Aorta (tissue), 5 donors: Measurements from ENCODE around the gene WSB1. TPM values are rescaled to one million over a fixed set of nuclear protein-coding genes. Genes with fewer than 3 reads are reported as not detected.

Experiments used
- ATAC-seq: fragments of 200-7000 bp; cut with Tn5 transposase; one replicate; pipeline ENCODE4 v1.9.1; 2022; ENCODE audit warnings: moderate library complexity; ENCODE audit not compliant: low FRiP score
- DNase-seq, 2 donors: peaks; one replicate each; pipeline ENCODE4 v3.0.0-alpha.2; 2020
- H3K27ac ChIP-seq, 2 donors: one replicate each; pipeline ENCODE4 v1.5.1; 2013; ENCODE audit warnings: low read length in 2 of 2, mild to moderate bottlenecking in 2 of 2, moderate library complexity in 2 of 2, control low read depth in 1 of 2, inconsistent platforms in 1 of 2, low read depth in 1 of 2
- H3K27me3 ChIP-seq, 2 donors: one replicate each; pipeline ENCODE4 v1.6.1; 2013; ENCODE audit warnings: control low read depth in 1 of 2, low read length in 1 of 2, mild to moderate bottlenecking in 1 of 2, moderate library complexity in 1 of 2; ENCODE audit not compliant: insufficient read depth in 2 of 2, control insufficient read depth in 1 of 2
- H3K36me3 ChIP-seq, 2 donors: one replicate each; pipeline ENCODE4 v1.6.1; 2013; ENCODE audit warnings: control low read depth in 1 of 2, low read length in 1 of 2, mild to moderate bottlenecking in 1 of 2; ENCODE audit not compliant: insufficient read depth in 2 of 2, control insufficient read depth in 1 of 2
- H3K4me1 ChIP-seq, 2 donors: one replicate each; pipeline ENCODE4 v1.6.1; 2013; ENCODE audit warnings: low read length in 2 of 2, control low read depth in 1 of 2, mild to moderate bottlenecking in 1 of 2, moderate library complexity in 1 of 2; ENCODE audit not compliant: insufficient read depth in 2 of 2, control insufficient read depth in 1 of 2
- H3K4me3 ChIP-seq, 2 donors: one replicate each; pipeline ENCODE4 v1.5.1; 2013; ENCODE audit warnings: low read length in 2 of 2, control low read depth in 1 of 2, mild to moderate bottlenecking in 1 of 2
- H3K9me3 ChIP-seq: one replicate; pipeline ENCODE4 v1.6.1; 2013; ENCODE audit warnings: mild to moderate bottlenecking, low read length; ENCODE audit not compliant: control insufficient read depth
- WGBS, 2 donors: extraction: QIAGEN DNeasy Blood & Tissue Kit; methylation state at CpG; one replicate each; pipeline ENCODE4 v1.1.7; 2013; 5-methylcytosine and 5-hydroxymethylcytosine counted together
- intact Hi-C, 2 donors: fragments of 100-400 bp; cut with DNase I; formaldehyde crosslinking; loops; one replicate each; pipeline versions ENCODE4 v1.14.2 to v1.15.0; 2022
- polyA plus RNA-seq, 2 donors: library from polyadenylated mRNA; stranded (reverse); fragments of 200-250 nt; gene quantifications; one replicate each; pipeline ENCODE4 v1.2.3, GENCODE V29; 2013
- total RNA-seq, 2 donors: library from RNA; stranded (reverse); fragmentation: NEBNext Ultra II Directional; extraction: Animal tissue kit (Norgen Biotek cat#: 25700); gene quantifications; one replicate each; pipeline ENCODE4 v1.2.1, GENCODE V29; 2021
- donor health status: healthy with polysubstance abuse.
- donor health status: Bipolar disorder and iron deficiency.
- donor health status: DM: no; HTN: no; CAD: no.
- donor health status: DM: no; HTN: no; CAD: no.
- donor health status: DM: yes; HTN: yes; CAD: no.

The WSB1 gene
- total and polyA plus RNA-seq, 4 donors, result 18.2 to 355 (median 271) TPM

GRCh38 chr17:27342059-27342458 lies 48.1 kb downstream of the WSB1 start:
- peak in 1 of 2 donors; percentile 55 for DNase-seq
- H3K36me3 ChIP-seq, result no peaks in the 10 kb centered on the region

GRCh38 chr17:27343294-27343693 lies 49.4 kb downstream of the WSB1 start:
- Histone ChIP-seq H3K36me3 (no peaks in the 10 kb centered on the region), H3K27ac (no peak overlapping the region), H3K9me3 (no peaks in the 10 kb centered on the region), H3K4me3 (no peak overlapping the region), H3K4me1 (no peaks in the 10 kb centered on the region), H3K27me3 (no peaks in the 10 kb centered on the region)
- peak in 1 of 2 donors; percentile 7 for DNase-seq
- ATAC-seq, result no peak
- intact Hi-C loops, result no loop called here
- WGBS, 2 donors, result 53 to 71% methylated on average over 3 of the region's 3 CpGs

More at GRCh38 chr17:27342059-27342458, 48.1 kb downstream of the WSB1 start:
- H3K9me3 ChIP-seq, result no peaks in the 10 kb centered on the region
- 87 to 92% methylated on average over 4 of the region's 4 CpGs for WGBS, 2 donors
- intact Hi-C loops, result no loop called here
- no peaks in the 10 kb centered on the region for H3K27me3 ChIP-seq
- no peak overlapping the region for H3K4me3 ChIP-seq
- no peak for ATAC-seq
- no peaks in the 10 kb centered on the region for H3K4me1 ChIP-seq
- no peak overlapping the region for H3K27ac ChIP-seq

- Histone ChIP-seq H3K27me3 (no peaks in the 10 kb centered on the region), H3K36me3 (no peaks in the 10 kb centered on the region), H3K4me3 (no peak overlapping the region), H3K9me3 (no peaks in the 10 kb centered on the region), H3K27ac (no peak overlapping the region), H3K4me1 (no peaks in the 10 kb centered on the region)
- peak in 1 of 2 donors; percentile 69 for DNase-seq
- intact Hi-C loops, result no loop called here
- 56 to 61% methylated on average over 3 of the region's 3 CpGs for WGBS, 2 donors
- no peak for ATAC-seq
Observed at GRCh38 chr17:27343977-27344607, 50.2 kb downstream of the WSB1 start.

GRCh38 chr17:27345141-27345904 lies 51.4 kb downstream of the WSB1 start:
- H3K27me3 ChIP-seq, result no peaks in the 10 kb centered on the region
- no peaks in the 10 kb centered on the region for H3K36me3 ChIP-seq
- H3K4me3 ChIP-seq, result no peak overlapping the region
- intact Hi-C loops, result no loop called here
- no peaks in the 10 kb centered on the region for H3K9me3 ChIP-seq
- no peak for ATAC-seq
- peak in 1 of 2 donors; percentile 48 for DNase-seq
- WGBS, 2 donors, result 38 to 46% methylated on average over 17 of the region's 17 CpGs
- H3K4me1 ChIP-seq, result no peaks in the 10 kb centered on the region
- H3K27ac ChIP-seq, result no peak overlapping the region

- H3K4me1 ChIP-seq, result no peaks in the 10 kb centered on the region
- no peaks in the 10 kb centered on the region for H3K36me3 ChIP-seq
- intact Hi-C loops, result no loop called here
- H3K27ac ChIP-seq, result no peak overlapping the region
- 89 to 91% methylated on average over 8 of the region's 8 CpGs for WGBS, 2 donors
- H3K4me3 ChIP-seq, result no peak overlapping the region
- DNase-seq (peak in 1 of 2 donors; percentile 32), ATAC-seq (no peak)
- no peaks in the 10 kb centered on the region for H3K9me3 ChIP-seq
- H3K27me3 ChIP-seq, result no peaks in the 10 kb centered on the region
Observed at GRCh38 chr17:27346228-27346899, 52.5 kb downstream of the WSB1 start.

- Histone ChIP-seq H3K4me3 (no peak overlapping the region), H3K4me1 (no peaks in the 10 kb centered on the region), H3K27me3 (no peaks in the 10 kb centered on the region), H3K9me3 (no peaks in the 10 kb centered on the region), H3K27ac (no peak overlapping the region), H3K36me3 (no peaks in the 10 kb centered on the region)
- 88 to 89% methylated on average over 2 of the region's 2 CpGs for WGBS, 2 donors
- DNase-seq (no peak), ATAC-seq (no peak)
- intact Hi-C loops, result no loop called here
Observed at GRCh38 chr17:27348196-27348595, 54.3 kb downstream of the WSB1 start.

- intact Hi-C loops, result no loop called here
- Histone ChIP-seq H3K27ac (peak overlapping the region; percentile 52 to 58), H3K9me3 (no peaks in the 10 kb centered on the region), H3K27me3 (no peaks in the 10 kb centered on the region), H3K4me3 (no peak overlapping the region), H3K4me1 (no peaks in the 10 kb centered on the region), H3K36me3 (no peaks in the 10 kb centered on the region)
- DNase-seq, result peak in 1 of 2 donors; percentile 77
- WGBS, 2 donors, result 73 to 76% methylated on average over 34 of the region's 34 CpGs
- no peak for ATAC-seq
Observed at GRCh38 chr17:27349540-27350021, 55.7 kb downstream of the WSB1 start.

GRCh38 chr17:27351759-27352158 lies 57.8 kb downstream of the WSB1 start:
- intact Hi-C loops, result loop anchor here in 1 of 2 donors (2.0 kb wide), 1 partner anchor 249 kb away; no protein-coding TSS in a partner anchor
- Histone ChIP-seq H3K36me3 (no peaks in the 10 kb centered on the region), H3K27ac (no peak overlapping the region), H3K4me1 (no peaks in the 10 kb centered on the region), H3K4me3 (no peak overlapping the region), H3K27me3 (no peaks in the 10 kb centered on the region), H3K9me3 (no peaks in the 10 kb centered on the region)
- 77 to 84% methylated on average over 2 of the region's 2 CpGs for WGBS, 2 donors
- ATAC-seq (no peak), DNase-seq (no peak)
